ENCODE results near the gene KRTAP5-11. TPM values are rescaled to one million over a fixed set of nuclear protein-coding genes. Genes with fewer than 3 reads are reported as not detected.
"Not testable (repeated sequence)": the region's sequence is repeated elsewhere in the genome, so short reads cannot be mapped to it uniquely, and the experiment has no call there.

KRTAP5-11 gene
- total RNA-seq, 1 donor, result not detected

DNA sequence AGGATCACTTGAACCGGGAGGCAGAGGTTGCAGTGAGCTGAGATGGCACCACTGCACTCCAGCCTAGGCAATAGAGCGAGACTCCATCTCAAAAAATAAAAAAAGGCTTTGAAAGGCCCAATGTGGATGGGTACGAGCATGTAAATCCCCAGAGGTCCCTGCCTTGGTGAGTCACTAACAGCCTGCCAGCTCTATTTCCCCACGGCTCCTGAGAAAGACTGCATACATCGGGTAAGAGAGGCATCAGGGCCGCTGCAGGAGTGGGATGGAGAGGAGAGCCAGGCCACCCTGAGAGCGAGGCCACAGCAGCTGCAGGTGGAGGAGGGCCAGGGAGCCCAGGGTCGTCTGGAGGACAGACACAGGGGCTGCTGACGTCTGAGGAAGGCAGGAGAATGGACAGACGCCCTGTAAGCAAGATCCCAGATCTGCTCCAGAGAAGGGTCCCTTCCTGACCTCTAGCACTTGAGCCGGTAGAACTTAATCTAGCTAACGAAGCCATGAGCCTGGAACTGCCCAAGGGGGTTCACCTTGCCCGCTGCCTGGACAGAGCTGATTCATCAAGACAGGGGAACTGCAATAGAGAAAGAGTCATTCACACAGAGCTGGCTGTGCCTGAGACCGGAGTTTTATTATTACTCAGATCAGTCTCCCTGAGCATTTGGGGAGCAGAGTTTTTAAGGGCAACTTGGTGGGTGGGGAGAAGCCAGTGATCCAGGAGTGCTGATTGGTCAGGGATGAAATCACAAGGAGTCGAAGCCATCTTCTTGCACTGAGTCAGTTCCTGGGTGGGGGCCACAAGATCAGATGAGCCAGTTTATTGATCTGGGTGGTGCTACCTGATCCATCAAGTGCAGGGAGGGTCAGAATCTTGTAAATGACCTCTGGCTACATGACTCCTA, 39.5 kb downstream of the KRTAP5-11 start:
- no peaks in the 10 kb centered on the region for H3K4me1 ChIP-seq (ENCODE audit: insufficient read depth, low read length)
- TF ChIP-seq, protein P1, sequence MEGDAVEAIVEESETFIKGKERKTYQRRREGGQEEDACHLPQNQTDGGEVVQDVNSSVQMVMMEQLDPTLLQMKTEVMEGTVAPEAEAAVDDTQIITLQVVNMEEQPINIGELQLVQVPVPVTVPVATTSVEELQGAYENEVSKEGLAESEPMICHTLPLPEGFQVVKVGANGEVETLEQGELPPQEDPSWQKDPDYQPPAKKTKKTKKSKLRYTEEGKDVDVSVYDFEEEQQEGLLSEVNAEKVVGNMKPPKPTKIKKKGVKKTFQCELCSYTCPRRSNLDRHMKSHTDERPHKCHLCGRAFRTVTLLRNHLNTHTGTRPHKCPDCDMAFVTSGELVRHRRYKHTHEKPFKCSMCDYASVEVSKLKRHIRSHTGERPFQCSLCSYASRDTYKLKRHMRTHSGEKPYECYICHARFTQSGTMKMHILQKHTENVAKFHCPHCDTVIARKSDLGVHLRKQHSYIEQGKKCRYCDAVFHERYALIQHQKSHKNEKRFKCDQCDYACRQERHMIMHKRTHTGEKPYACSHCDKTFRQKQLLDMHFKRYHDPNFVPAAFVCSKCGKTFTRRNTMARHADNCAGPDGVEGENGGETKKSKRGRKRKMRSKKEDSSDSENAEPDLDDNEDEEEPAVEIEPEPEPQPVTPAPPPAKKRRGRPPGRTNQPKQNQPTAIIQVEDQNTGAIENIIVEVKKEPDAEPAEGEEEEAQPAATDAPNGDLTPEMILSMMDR (IDR thresholded peaks at IDR 0.05; ENCODE audit: extremely low read depth, low read depth, low read length), result no peak
- H3K27ac ChIP-seq (ENCODE audit: low read depth, low read length), result no peak overlapping the region
- no peaks in the 10 kb centered on the region for H3K36me3 ChIP-seq (ENCODE audit: insufficient read depth, low read length)
- peaks cover 4% of the 10 kb centered on the region for H3K27me3 ChIP-seq (ENCODE audit: insufficient read depth, low read length)
- no peak overlapping the region for H3K4me2 ChIP-seq (ENCODE audit: insufficient read depth, low read length)
- DNase-seq (ENCODE audit: insufficient read length, low spot score, missing footprints), result no peak
- no peaks in the 10 kb centered on the region for H4K20me1 ChIP-seq (ENCODE audit: insufficient read depth, low read length)
- H3K79me2 ChIP-seq (ENCODE audit: insufficient read depth, low read length), result no peaks in the 10 kb centered on the region
- no peak overlapping the region for H3K4me3 ChIP-seq (ENCODE audit: insufficient read depth, low read length)
- H3K9me3 ChIP-seq (ENCODE audit: low read depth, low read length), result no peaks in the 10 kb centered on the region
- H2AFZ ChIP-seq (ENCODE audit: low read length), result no peak overlapping the region

DNA sequence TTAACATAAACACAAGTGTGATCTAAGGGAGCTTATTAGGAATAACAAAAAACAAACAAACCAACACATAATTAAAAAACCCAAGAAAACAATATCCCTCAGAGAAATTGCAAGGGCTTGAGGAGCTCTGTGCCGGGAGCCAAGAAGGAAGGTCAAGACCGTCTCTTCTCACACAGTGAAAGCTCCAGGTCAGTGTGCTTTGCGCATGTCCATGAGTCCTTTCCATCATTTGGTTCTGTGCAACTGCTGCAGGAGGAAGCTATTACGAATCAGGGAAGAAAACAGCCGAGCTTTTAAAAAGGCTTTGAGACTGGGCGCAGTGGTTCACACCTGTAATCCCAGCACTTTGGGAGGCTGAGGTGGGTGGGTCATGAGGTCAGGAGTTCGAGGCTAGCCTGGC, 40.3 kb downstream of the KRTAP5-11 start:
- no peak overlapping the region for H3K4me3 ChIP-seq (ENCODE audit: insufficient read depth, low read length)
- H3K36me3 ChIP-seq (ENCODE audit: insufficient read depth, low read length), result no peaks in the 10 kb centered on the region
- no peak for DNase-seq (ENCODE audit: insufficient read length, low spot score, missing footprints)
- TF ChIP-seq, protein P1 (IDR thresholded peaks at IDR 0.05; ENCODE audit: extremely low read depth, low read depth, low read length), result no peak
- H3K27me3 ChIP-seq (ENCODE audit: insufficient read depth, low read length), result no peaks in the 10 kb centered on the region
- H2AFZ ChIP-seq (ENCODE audit: low read length), result no peak overlapping the region
- H3K79me2 ChIP-seq (ENCODE audit: insufficient read depth, low read length), result no peaks in the 10 kb centered on the region
- H3K27ac ChIP-seq (ENCODE audit: low read depth, low read length), result no peak overlapping the region
- no peaks in the 10 kb centered on the region for H3K4me1 ChIP-seq (ENCODE audit: insufficient read depth, low read length)
- no peak overlapping the region for H3K4me2 ChIP-seq (ENCODE audit: insufficient read depth, low read length)
- no peaks in the 10 kb centered on the region for H3K9me3 ChIP-seq (ENCODE audit: low read depth, low read length)
- no peaks in the 10 kb centered on the region for H4K20me1 ChIP-seq (ENCODE audit: insufficient read depth, low read length)

DNA sequence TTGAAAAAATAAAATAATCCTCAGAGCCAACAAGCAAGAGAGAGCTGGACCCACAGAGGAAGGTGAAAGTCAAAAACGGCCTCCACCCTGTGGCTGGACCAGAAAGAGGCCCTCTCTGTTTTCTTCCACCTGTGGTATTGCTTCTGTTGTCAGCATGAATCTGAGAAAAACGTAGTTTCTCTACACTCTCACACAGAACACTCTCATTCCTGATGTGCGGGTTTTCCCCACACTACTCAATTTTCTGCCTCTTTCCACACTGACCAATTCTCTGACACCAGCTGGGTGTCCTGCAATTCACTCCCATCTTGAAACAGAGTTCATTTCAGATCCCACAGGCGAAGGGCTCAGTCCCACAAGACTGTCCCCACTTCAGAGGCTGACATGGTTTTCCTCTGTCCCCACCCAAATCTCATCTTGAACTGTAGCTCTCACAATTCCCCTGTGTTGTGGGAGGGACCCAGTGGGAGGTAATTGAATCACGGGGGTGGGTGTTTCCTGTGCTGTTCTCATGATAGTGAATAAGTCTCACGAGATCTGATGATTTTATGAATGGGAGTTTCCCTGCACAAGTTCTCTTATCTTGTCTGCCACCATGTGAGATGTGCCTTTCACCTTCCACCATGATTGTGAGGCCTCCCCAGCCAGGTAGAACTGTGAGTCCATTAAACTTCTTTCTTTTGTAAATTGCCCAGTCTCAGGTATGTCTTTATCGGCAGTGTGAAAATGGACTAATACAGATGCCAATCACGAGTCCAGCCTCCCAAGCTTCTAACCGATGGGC, 42.0 kb downstream of the KRTAP5-11 start:
- H3K4me2 ChIP-seq (ENCODE audit: insufficient read depth, low read length); H3K27ac ChIP-seq (ENCODE audit: low read depth, low read length); H2AFZ ChIP-seq (ENCODE audit: low read length); H3K9me3 ChIP-seq (ENCODE audit: low read depth, low read length); H3K4me3 ChIP-seq (ENCODE audit: insufficient read depth, low read length); H3K27me3 ChIP-seq (ENCODE audit: insufficient read depth, low read length); H3K4me1 ChIP-seq (ENCODE audit: insufficient read depth, low read length); H4K20me1 ChIP-seq (ENCODE audit: insufficient read depth, low read length); DNase-seq (ENCODE audit: insufficient read length, low spot score, missing footprints); H3K79me2 ChIP-seq (ENCODE audit: insufficient read depth, low read length); H3K36me3 ChIP-seq (ENCODE audit: insufficient read depth, low read length): not testable (repeated sequence)

DNA sequence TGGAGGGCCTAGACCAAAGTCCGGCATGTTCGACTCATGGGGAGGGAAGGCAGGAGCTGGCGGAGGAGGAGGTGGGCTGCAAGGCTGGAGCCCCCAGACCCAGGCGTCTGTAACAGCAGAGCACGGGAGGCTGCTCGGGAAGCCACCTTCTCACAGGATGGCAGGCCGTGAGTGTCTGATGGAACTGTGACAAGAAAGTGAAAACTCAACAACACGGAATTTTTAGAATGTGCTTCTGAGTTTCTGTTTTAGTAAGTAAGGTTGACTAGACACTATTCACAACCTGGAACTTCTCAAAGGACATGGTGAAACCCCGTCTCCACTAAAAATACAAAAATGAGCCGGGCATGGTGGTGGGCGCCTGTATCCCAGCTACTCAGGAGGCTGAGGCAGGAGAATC, 42.7 kb downstream of the KRTAP5-11 start:
- H3K9me3 ChIP-seq (ENCODE audit: low read depth, low read length); H3K79me2 ChIP-seq (ENCODE audit: insufficient read depth, low read length); H3K4me3 ChIP-seq (ENCODE audit: insufficient read depth, low read length); H2AFZ ChIP-seq (ENCODE audit: low read length); H3K4me2 ChIP-seq (ENCODE audit: insufficient read depth, low read length); H3K27ac ChIP-seq (ENCODE audit: low read depth, low read length); H3K27me3 ChIP-seq (ENCODE audit: insufficient read depth, low read length); H3K36me3 ChIP-seq (ENCODE audit: insufficient read depth, low read length); DNase-seq (ENCODE audit: insufficient read length, low spot score, missing footprints); H3K4me1 ChIP-seq (ENCODE audit: insufficient read depth, low read length); H4K20me1 ChIP-seq (ENCODE audit: insufficient read depth, low read length): not testable (repeated sequence)
